CD8-positive, alpha-beta memory T cell (primary cell): ENCODE data around the gene SLC25A45. TPM values are rescaled to one million over a fixed set of nuclear protein-coding genes. Genes with fewer than 3 reads are reported as not detected.

Experiments used
- CTCF ChIA-PET: fragments of 350-600 bp; sonication (Branson Sonifier 250); formaldehyde crosslinking; loops from one replicate; lab custom pipeline; 2021; ENCODE audit warnings: antibody characterized with exemption; lab: Charles Lee
- POLR2A ChIA-PET: fragments of 350-600 bp; sonication (Branson Sonifier 250); formaldehyde crosslinking; loops from one replicate; lab custom pipeline; 2021; ENCODE audit warnings: antibody characterized with exemption; lab: Charles Lee
- DNase-seq, 5 donors: peaks; one replicate each; pipeline versions ENCODE4 v3.0.0 to v3.0.0-alpha.2; 2020 to 2022; ENCODE audit warnings: mixed read lengths in 1 of 5
- H3K27ac ChIP-seq: one replicate; pipeline ENCODE4 v1.7.0; 2013; ENCODE audit warnings: low read depth, mild to moderate bottlenecking, low read length, moderate library complexity
- H3K27me3 ChIP-seq: 2 replicates; pipeline ENCODE4 v1.7.0; 2013; ENCODE audit warnings: low read length, mild to moderate bottlenecking; ENCODE audit not compliant: insufficient read depth, poor library complexity, severe bottlenecking
- H3K36me3 ChIP-seq: 2 replicates; pipeline ENCODE4 v1.7.0; 2013; ENCODE audit warnings: mild to moderate bottlenecking, low read length, moderate library complexity; ENCODE audit not compliant: insufficient read depth
- H3K4me1 ChIP-seq: 2 replicates; pipeline ENCODE4 v1.7.0; 2013; ENCODE audit warnings: mild to moderate bottlenecking, low read length, moderate library complexity; ENCODE audit not compliant: insufficient read depth
- H3K4me3 ChIP-seq: 2 replicates; pipeline ENCODE4 v1.7.0; 2013; ENCODE audit warnings: mild to moderate bottlenecking, low read length
- H3K9me3 ChIP-seq: 2 replicates; pipeline ENCODE4 v1.7.0; 2013; ENCODE audit warnings: mild to moderate bottlenecking, low read length
- H3K27ac Mint-ChIP-seq, 8 donors: one replicate each; pipeline ENCODE4 v1.8.0; 2020 to 2021; ENCODE audit warnings: mixed read lengths in 8 of 8, mild to moderate bottlenecking in 6 of 8, inconsistent platforms in 3 of 8, moderate library complexity in 3 of 8
- H3K27me3 Mint-ChIP-seq, 2 donors: one replicate each; pipeline ENCODE4 v1.8.0; 2020 to 2021; ENCODE audit warnings: mixed read lengths in 2 of 2, mild to moderate bottlenecking in 1 of 2, moderate library complexity in 1 of 2
- H3K36me3 Mint-ChIP-seq, 3 donors: one replicate each; pipeline ENCODE4 v1.8.0; 2020 to 2021; ENCODE audit warnings: mixed read lengths in 3 of 3, inconsistent platforms in 1 of 3, mild to moderate bottlenecking in 1 of 3
- H3K4me1 Mint-ChIP-seq, 3 donors: one replicate each; pipeline ENCODE4 v1.8.0; 2020 to 2021; ENCODE audit warnings: mixed read lengths in 3 of 3, inconsistent platforms in 1 of 3, mild to moderate bottlenecking in 1 of 3
- H3K4me3 Mint-ChIP-seq, 7 donors: one replicate each; pipeline ENCODE4 v1.8.0; 2020 to 2021; ENCODE audit warnings: mixed read lengths in 7 of 7, mild to moderate bottlenecking in 6 of 7, moderate library complexity in 4 of 7, inconsistent platforms in 2 of 7
- H3K9me3 Mint-ChIP-seq, 5 donors: one replicate each; pipeline ENCODE4 v1.8.0; 2020 to 2022; ENCODE audit warnings: mixed read lengths in 5 of 5, mild to moderate bottlenecking in 3 of 5, moderate library complexity in 2 of 5, inconsistent platforms in 1 of 5
- polyA plus RNA-seq: library from polyadenylated mRNA; unstranded; fragments of 300-500 nt; fragmentation: Illumina TruSeq; gene quantifications from one replicate; pipeline ENCODE4 v1.2.3, GENCODE V29; 2021
- total RNA-seq, 2 experiments: library from RNA; stranded (reverse); gene quantifications; one replicate each; pipeline ENCODE4 v1.2.3, GENCODE V29; 2021

Gene SLC25A45
- total and polyA plus RNA-seq, 3 experiments from 2014 or later = 13.3 to 14.6 (median 13.8) TPM

DNA sequence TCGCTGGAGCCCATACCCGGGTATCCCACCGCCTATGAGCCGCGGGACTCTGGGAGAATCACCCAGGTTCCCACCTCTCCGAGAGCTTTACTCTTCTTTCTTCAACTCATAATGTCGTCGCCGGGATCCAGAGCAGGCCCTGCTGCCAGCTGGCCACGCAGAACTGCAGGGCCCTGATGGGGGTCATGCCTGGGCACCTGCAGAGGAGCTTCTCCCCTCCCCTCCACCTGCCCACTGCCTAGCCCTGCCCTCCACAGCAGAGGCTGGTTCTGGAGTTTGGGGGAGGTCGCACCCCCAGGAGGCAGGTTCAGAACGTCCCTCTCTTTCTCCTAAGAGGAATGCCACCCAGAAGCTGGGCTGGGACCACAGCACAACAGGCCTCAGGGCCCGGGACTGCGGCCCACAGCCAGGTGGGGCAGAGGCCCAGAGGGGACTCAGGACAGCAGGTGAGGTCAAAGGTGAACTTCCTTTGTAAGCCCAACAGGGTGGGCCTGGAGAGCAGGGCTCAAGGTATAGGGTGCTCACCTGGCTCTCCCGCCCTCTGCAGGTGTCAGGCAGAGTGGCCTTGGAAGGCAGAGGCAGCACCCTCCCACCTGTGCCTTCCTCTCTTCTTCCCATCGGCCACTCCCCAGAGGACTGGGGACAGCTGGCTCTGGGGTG lies 1.9 kb downstream of the SLC25A45 start:
- peak overlapping the region; percentile 96 for H3K27ac ChIP-seq
- Mint-ChIP-seq H3K27ac (peak overlapping the region in 4 of 8 donors; percentile 50 to 99 (median 84)), H3K9me3 (no peaks in the 10 kb centered on the region), H3K4me1 (peaks cover 33 to 49% (median 37%) of the 10 kb centered on the region in 3 donors), H3K36me3 (peaks cover 0 to 12% (median 0%) of the 10 kb centered on the region in 3 donors), H3K4me3 (peak overlapping the region in 3 of 7 donors; percentile 35 to 83 (median 54)), H3K27me3 (no peaks in the 10 kb centered on the region)
- DNase-seq = no peak
- H3K9me3 ChIP-seq = no peaks in the 10 kb centered on the region
- peaks cover 44% of the 10 kb centered on the region for H3K4me1 ChIP-seq
- no peaks in the 10 kb centered on the region for H3K36me3 ChIP-seq
- ChIA-PET POLR2A (interaction anchor here (1.1 to 4.9 kb wide), 3 partner anchors 38 to 127 kb away, joined by 4 to 56 read pairs (median 19); partner anchors contain the start of gene MALAT1), CTCF (interaction anchor here (1.2 to 8.0 kb wide), 5 partner anchors 36 to 127 kb away, joined by 3 to 54 read pairs (median 11); partner anchors contain the start of gene MALAT1)
- H3K27me3 ChIP-seq = no peaks in the 10 kb centered on the region
- H3K4me3 ChIP-seq = no peak overlapping the region

DNA sequence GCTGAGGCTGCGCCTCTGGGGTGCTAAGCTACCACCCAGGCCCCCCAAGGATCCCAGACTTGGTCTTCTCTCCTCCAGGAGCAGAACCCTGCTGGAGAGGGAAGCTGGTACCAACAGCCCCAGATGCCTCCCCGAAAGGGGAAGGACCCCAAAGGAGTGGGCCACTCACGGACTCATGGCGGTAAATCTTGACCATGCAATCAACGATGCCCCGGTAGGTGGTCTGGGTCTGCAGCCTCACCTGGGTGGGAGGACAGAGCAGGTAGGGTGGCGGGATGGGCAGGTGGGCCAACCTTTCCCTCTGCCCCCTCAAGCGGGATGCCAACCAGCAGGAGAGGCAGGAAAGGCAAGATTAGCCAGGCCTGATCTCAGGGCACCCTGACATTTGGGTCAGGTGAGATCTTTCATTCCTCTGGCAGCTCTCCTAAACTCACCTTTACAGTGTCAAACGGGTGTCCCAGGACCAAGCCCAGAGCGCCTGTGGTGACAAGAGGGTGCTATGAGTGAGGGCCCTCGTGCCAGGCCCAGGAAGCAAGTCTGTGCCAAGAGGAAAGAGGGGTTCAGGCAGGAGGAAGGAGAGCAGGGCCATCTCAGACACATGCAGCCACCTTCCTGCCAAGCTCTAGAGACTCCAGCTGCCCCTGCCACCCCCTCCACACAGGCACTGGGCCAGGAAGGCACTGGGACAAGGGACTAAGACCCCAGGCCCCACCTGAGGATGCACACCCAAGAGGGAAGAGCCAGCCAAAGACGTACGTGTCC lies 2.6 kb downstream of the SLC25A45 start:
- ChIA-PET POLR2A (interaction anchor here (0.6 to 1.3 kb wide), 3 partner anchors 11 to 128 kb away, joined by 3 to 4 read pairs (median 3); no protein-coding TSS in a partner anchor), CTCF (interaction anchor here (1.2 to 8.0 kb wide), 5 partner anchors 13 to 128 kb away, joined by 4 to 54 read pairs (median 11); partner anchors contain the start of gene MALAT1)
- peak overlapping the region in 6 of 7 donors; percentile 8 to 83 (median 38) for H3K4me3 Mint-ChIP-seq
- H3K27ac Mint-ChIP-seq = peak overlapping the region in 4 of 8 donors; percentile 46 to 61 (median 48)
- H3K4me1 Mint-ChIP-seq = peaks cover 26 to 41% (median 30%) of the 10 kb centered on the region in 3 donors
- DNase-seq = no peak
- H3K36me3 Mint-ChIP-seq = peaks cover 0 to 12% (median 0%) of the 10 kb centered on the region in 3 donors
- Histone ChIP-seq H3K27me3 (no peaks in the 10 kb centered on the region), H3K4me1 (peaks cover 37% of the 10 kb centered on the region), H3K4me3 (no peak overlapping the region), H3K9me3 (no peaks in the 10 kb centered on the region), H3K27ac (no peak overlapping the region), H3K36me3 (no peaks in the 10 kb centered on the region)
- no peaks in the 10 kb centered on the region for H3K9me3 Mint-ChIP-seq
- no peaks in the 10 kb centered on the region for H3K27me3 Mint-ChIP-seq

DNA sequence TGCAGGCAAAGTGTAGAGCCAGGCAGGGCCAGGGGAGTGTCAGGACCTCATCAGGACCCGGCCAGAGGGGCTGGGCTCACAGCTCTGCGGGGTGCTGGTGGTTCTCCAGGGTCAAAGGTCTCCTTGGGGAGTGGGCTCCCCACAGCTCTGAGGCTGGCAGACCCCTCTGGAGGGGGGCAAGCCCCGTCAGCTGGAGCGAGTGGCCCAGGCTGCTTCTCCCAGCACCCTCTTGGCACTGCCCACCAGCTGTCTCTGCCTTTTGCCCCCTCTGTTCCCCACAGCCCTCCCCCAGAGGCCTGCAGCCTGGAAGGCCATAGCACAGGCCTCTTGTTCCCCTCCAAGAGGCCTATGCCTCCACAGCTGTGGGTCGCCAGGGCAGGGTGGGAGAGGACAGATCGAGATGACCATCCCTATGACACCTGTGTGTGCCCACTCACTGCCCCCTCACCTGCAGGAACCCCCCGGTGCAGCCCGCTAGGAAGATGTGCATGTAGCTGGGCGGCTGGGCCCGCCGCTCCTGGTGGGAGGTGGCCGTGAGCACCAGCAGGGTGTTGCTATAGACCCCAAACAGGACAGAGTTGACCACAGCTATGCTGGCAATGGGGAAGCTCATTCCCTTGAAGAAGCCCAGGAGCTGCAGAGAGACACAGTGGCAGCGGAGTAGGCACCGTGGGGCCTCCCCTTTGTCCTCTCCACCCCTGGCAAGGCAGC lies 3.4 kb downstream of the SLC25A45 start:
- no peaks in the 10 kb centered on the region for H3K9me3 ChIP-seq
- peak overlapping the region in 2 of 8 donors; percentile 61 to 68 for H3K27ac Mint-ChIP-seq
- H3K27me3 ChIP-seq = no peaks in the 10 kb centered on the region
- no peak overlapping the region for H3K4me3 ChIP-seq
- ChIA-PET CTCF (interaction anchor here (1.2 to 8.0 kb wide), 4 partner anchors 12 to 129 kb away, joined by 4 to 54 read pairs (median 28); no protein-coding TSS in a partner anchor), POLR2A (interaction anchor here (1.0 to 1.3 kb wide), 2 partner anchors 125 to 127 kb away, joined by 3 read pairs; no protein-coding TSS in a partner anchor)
- no peak for DNase-seq
- no peaks in the 10 kb centered on the region for H3K9me3 Mint-ChIP-seq
- H3K4me1 ChIP-seq = peaks cover 29% of the 10 kb centered on the region
- no peak overlapping the region for H3K27ac ChIP-seq
- H3K4me1 Mint-ChIP-seq = peaks cover 18 to 33% (median 22%) of the 10 kb centered on the region in 3 donors
- peak overlapping the region in 1 of 7 donors; percentile 35 for H3K4me3 Mint-ChIP-seq
- H3K27me3 Mint-ChIP-seq = no peaks in the 10 kb centered on the region
- peaks cover 0 to 12% (median 0%) of the 10 kb centered on the region in 3 donors for H3K36me3 Mint-ChIP-seq
- H3K36me3 ChIP-seq = no peaks in the 10 kb centered on the region

DNA sequence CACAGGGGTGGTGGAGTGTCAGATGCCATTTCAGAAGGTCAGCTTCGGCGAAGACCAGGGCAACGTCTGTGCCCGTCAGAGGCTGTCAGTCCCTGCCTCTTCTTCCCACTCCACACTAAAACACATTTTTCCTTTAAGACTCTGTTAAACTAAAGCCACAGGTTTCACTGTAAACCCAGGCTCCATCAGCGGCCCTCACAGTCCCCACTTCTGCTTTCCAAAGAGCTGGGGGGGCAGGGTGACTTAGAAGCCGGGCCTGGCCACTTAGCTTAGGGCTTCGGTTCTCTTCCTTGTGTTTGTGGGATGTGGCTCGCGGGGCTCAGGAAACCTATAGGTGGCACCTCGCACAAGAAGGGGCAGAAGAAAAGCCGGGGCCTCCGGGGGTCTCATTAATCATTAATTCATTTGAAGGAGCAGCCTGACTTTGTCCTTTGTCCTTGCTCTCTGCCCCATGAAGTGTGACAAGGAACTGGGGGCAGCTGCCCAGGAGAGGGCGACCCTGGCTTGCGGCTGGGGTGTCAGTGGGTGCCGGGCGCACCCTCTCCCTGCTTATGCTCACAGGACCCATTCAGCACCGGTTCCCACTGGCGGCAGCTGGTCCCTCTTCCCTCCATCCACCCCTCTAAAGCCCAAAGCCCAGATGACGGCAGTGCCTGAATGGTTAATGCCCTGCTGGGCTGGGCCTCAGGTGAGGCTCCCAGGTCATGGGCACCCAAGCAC lies 4.1 kb downstream of the SLC25A45 start:
- ChIA-PET CTCF (interaction anchor here (1.6 to 8.0 kb wide), 3 partner anchors 12 to 130 kb away, joined by 4 to 54 read pairs (median 51); no protein-coding TSS in a partner anchor), POLR2A (interaction anchor here (0.5 to 1.0 kb wide), 4 partner anchors 10 to 128 kb away, joined by 3 read pairs; no protein-coding TSS in a partner anchor)
- H3K4me3 ChIP-seq = no peak overlapping the region
- H3K36me3 Mint-ChIP-seq = peaks cover 0 to 12% (median 0%) of the 10 kb centered on the region in 3 donors
- H3K9me3 ChIP-seq = no peaks in the 10 kb centered on the region
- H3K4me1 Mint-ChIP-seq = peaks cover 11 to 26% (median 16%) of the 10 kb centered on the region in 3 donors
- peak overlapping the region in 4 of 8 donors; percentile 23 to 64 (median 40) for H3K27ac Mint-ChIP-seq
- H3K4me3 Mint-ChIP-seq = no peak overlapping the region
- peaks cover 23% of the 10 kb centered on the region for H3K4me1 ChIP-seq
- no peak overlapping the region for H3K27ac ChIP-seq
- H3K36me3 ChIP-seq = no peaks in the 10 kb centered on the region
- no peaks in the 10 kb centered on the region for H3K27me3 Mint-ChIP-seq
- DNase-seq = no peak
- no peaks in the 10 kb centered on the region for H3K27me3 ChIP-seq
- no peaks in the 10 kb centered on the region for H3K9me3 Mint-ChIP-seq

DNA sequence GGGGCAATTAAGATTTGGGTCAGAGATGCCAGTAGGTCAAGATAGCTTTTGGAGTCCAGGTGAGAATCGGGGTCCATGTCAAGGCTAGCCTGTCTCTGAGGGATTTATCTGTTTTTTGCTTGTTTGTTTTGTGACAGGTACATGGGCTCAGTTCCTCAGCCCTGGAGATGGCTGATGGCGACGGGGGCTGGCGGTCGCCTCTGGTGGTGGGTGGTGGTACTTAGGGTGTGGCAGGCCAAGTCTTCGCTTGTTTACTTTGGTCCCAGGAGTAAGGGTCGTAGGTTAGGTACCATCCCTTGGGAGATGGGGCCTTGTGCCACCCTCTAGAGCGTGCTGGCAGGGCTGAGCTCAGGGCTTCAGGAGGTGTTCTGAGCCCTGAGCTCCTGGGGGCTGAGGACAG lies 4.7 kb downstream of the SLC25A45 start:
- CTCF ChIA-PET = interaction anchor here (4.9 to 8.0 kb wide), 2 partner anchors 38 to 130 kb away, joined by 51 to 54 read pairs; no protein-coding TSS in a partner anchor
- Histone ChIP-seq H3K4me3 (no peak overlapping the region), H3K27ac (no peak overlapping the region), H3K36me3 (no peaks in the 10 kb centered on the region), H3K9me3 (no peaks in the 10 kb centered on the region), H3K4me1 (peaks cover 17% of the 10 kb centered on the region), H3K27me3 (no peaks in the 10 kb centered on the region)
- no peaks in the 10 kb centered on the region for H3K27me3 Mint-ChIP-seq
- POLR2A ChIA-PET = interaction anchor here (0.9 kb wide), 1 partner anchor 119 kb away, joined by 3 read pairs; no protein-coding TSS in a partner anchor
- no peaks in the 10 kb centered on the region for H3K9me3 Mint-ChIP-seq
- H3K4me1 Mint-ChIP-seq = peaks cover 6 to 20% (median 10%) of the 10 kb centered on the region in 3 donors
- no peak overlapping the region for H3K4me3 Mint-ChIP-seq
- peak overlapping the region in 5 of 8 donors; percentile 7 to 91 (median 35) for H3K27ac Mint-ChIP-seq
- DNase-seq = no peak
- peaks cover 0 to 12% (median 0%) of the 10 kb centered on the region in 3 donors for H3K36me3 Mint-ChIP-seq

DNA sequence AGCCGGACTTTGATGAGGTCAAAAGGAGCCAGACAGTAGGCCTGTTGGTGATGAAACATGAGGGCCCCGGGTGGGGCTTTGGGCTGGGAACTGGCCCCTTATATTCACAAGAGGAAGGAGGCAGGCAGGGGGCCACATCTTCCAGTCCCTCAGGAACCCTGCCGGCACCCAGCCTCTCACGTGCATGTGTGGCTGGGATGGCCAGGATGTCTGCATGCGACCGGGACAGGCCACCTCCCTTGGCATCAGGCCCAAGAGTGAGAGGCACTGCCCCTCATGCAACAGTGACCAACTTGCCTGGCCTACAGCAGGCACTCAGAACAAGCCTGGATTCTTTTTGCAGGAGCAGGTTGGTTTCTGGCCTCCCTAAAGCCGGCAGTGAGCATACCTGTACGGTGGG lies 5.4 kb downstream of the SLC25A45 start:
- Histone ChIP-seq H3K4me3 (no peak overlapping the region), H3K27me3 (no peaks in the 10 kb centered on the region), H3K4me1 (peaks cover 15% of the 10 kb centered on the region), H3K36me3 (no peaks in the 10 kb centered on the region), H3K9me3 (no peaks in the 10 kb centered on the region), H3K27ac (no peak overlapping the region)
- DNase-seq = no peak
- H3K4me1 Mint-ChIP-seq = peaks cover 0 to 13% (median 6%) of the 10 kb centered on the region in 3 donors
- ChIA-PET CTCF (no interaction called here), POLR2A (no interaction called here)
- H3K27me3 Mint-ChIP-seq = no peaks in the 10 kb centered on the region
- peaks cover 0 to 12% (median 0%) of the 10 kb centered on the region in 3 donors for H3K36me3 Mint-ChIP-seq
- no peak overlapping the region for H3K4me3 Mint-ChIP-seq
- H3K27ac Mint-ChIP-seq = no peak overlapping the region
- H3K9me3 Mint-ChIP-seq = no peaks in the 10 kb centered on the region
